Breast epithelium (tissue), 4 donors: ENCODE data around the gene NNT. TPM values are rescaled to one million over a fixed set of nuclear protein-coding genes. Genes with fewer than 3 reads are reported as not detected.

ENCODE experiments used
- DNase-seq, 2 donors: peaks; one replicate each; pipeline ENCODE4 v3.0.0-alpha.2; 2019; ENCODE audit warnings: low spot score in 2 of 2
- H3K27ac ChIP-seq, 2 donors: fragments of 200-600 bp; sonication (generic) in 1 of 2; one replicate each; pipeline ENCODE4 v1.5.1; 2016 to 2019; ENCODE audit warnings: mild to moderate bottlenecking in 1 of 2
- H3K27me3 ChIP-seq, 2 donors: fragments of 200-600 bp; sonication (generic) in 1 of 2; one replicate each; pipeline versions ENCODE4 v1.5.1 to v1.6.0; 2017 to 2019; ENCODE audit warnings: control low read depth in 1 of 2, mild to moderate bottlenecking in 1 of 2
- H3K36me3 ChIP-seq: fragments of 200-600 bp; one replicate; pipeline ENCODE4 v1.5.1; 2019
- H3K4me1 ChIP-seq, 2 donors: fragments of 200-600 bp; sonication (generic); one replicate each; pipeline ENCODE4 v1.5.1; 2016 to 2019; ENCODE audit warnings: control low read depth in 1 of 2
- H3K4me3 ChIP-seq, 3 donors: fragments of 200-600 bp; sonication (generic); 1 replicate in 2 of 3; 2 replicates in 1 of 3; pipeline ENCODE4 v1.5.1; 2016 to 2019; ENCODE audit warnings: mild to moderate bottlenecking in 3 of 3, moderate library complexity in 2 of 3
- H3K9me3 ChIP-seq, 2 donors: fragments of 200-600 bp; sonication (generic) in 1 of 2; one replicate each; pipeline ENCODE4 v1.5.1; 2016 to 2019; ENCODE audit warnings: control low read depth in 1 of 2
- POLR2A ChIP-seq: fragments of 450-650 bp; IDR thresholded peaks from one replicate; pipeline ENCODE4 v1.6.1; 2016; ENCODE audit warnings: antibody characterized with exemption, mild to moderate bottlenecking, moderate library complexity
- POLR2AphosphoS5 ChIP-seq, 3 donors: sonication (generic); formaldehyde crosslinking; IDR thresholded peaks; one replicate each; pipeline ENCODE4 v1.6.1; 2017; ENCODE audit warnings: antibody characterized with exemption in 3 of 3
- intact Hi-C: fragments of 100-400 bp; cut with DNase I; formaldehyde crosslinking; loops from one replicate; pipeline ENCODE4 v1.15.1; 2023; ENCODE audit warnings: low total_unique reads
- total RNA-seq, 3 donors: library from RNA; depleted of rRNA; stranded (reverse); fragments of >200 nt; gene quantifications; one replicate each; pipeline ENCODE4 v1.1.0, GENCODE V29; 2016
- TF ChIP-seq, protein P1 (sequence below), 3 donors: fragments of 450-650 bp; IDR thresholded peaks; one replicate each; pipeline ENCODE4 v1.5.1; 2016 to 2017; ENCODE audit warnings: antibody characterized with exemption in 3 of 3, mild to moderate bottlenecking in 3 of 3, moderate library complexity in 3 of 3

NNT gene
- total RNA-seq, 3 donors from 2014 or later: 30.2 to 137 (median 39.2) TPM

GRCh38 chr5:43623048-43623680 is 20.2 kb downstream of the NNT start:
- intact Hi-C loops: no loop called here
- TF ChIP-seq POLR2AphosphoS5 (IDR thresholded peaks at IDR 0.05) (no peak), POLR2A (no peak)
- TF ChIP-seq, protein P1, sequence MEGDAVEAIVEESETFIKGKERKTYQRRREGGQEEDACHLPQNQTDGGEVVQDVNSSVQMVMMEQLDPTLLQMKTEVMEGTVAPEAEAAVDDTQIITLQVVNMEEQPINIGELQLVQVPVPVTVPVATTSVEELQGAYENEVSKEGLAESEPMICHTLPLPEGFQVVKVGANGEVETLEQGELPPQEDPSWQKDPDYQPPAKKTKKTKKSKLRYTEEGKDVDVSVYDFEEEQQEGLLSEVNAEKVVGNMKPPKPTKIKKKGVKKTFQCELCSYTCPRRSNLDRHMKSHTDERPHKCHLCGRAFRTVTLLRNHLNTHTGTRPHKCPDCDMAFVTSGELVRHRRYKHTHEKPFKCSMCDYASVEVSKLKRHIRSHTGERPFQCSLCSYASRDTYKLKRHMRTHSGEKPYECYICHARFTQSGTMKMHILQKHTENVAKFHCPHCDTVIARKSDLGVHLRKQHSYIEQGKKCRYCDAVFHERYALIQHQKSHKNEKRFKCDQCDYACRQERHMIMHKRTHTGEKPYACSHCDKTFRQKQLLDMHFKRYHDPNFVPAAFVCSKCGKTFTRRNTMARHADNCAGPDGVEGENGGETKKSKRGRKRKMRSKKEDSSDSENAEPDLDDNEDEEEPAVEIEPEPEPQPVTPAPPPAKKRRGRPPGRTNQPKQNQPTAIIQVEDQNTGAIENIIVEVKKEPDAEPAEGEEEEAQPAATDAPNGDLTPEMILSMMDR (IDR thresholded peaks at IDR 0.05): no peak
- Histone ChIP-seq H3K27me3 (no peaks in the 10 kb centered on the region), H3K27ac (no peak overlapping the region), H3K4me3 (no peak overlapping the region), H3K9me3 (no peaks in the 10 kb centered on the region), H3K4me1 (no peaks in the 10 kb centered on the region), H3K36me3 (no peaks in the 10 kb centered on the region)
- DNase-seq: no peak

DNA sequence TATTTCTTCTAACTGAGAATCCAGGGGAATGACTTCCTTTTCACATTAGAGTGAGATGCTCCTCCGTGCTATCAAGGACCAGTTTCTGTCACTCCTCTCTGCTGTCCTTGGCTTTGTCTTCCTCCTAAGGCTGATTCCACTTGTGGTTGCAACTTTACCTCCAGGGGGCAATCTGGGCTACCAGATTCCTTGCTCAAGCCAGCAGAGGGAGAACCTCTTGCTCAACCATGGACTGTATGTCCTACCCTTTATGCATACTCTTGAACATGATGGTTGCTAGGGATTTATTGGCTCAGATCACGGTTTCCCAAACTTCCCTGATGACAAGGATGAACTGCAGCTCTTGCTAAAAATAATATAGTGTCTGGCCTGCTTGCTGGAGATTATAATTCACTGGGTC is 24.0 kb downstream of the NNT start:
- Histone ChIP-seq H3K27me3 (no peaks in the 10 kb centered on the region), H3K9me3 (no peaks in the 10 kb centered on the region), H3K36me3 (no peaks in the 10 kb centered on the region), H3K27ac (no peak overlapping the region), H3K4me3 (no peak overlapping the region), H3K4me1 (no peaks in the 10 kb centered on the region)
- TF ChIP-seq POLR2AphosphoS5 (IDR thresholded peaks at IDR 0.05) (no peak), POLR2A (no peak)
- TF ChIP-seq, protein P1 (IDR thresholded peaks at IDR 0.05): no peak
- no peak for DNase-seq
- intact Hi-C loops: no loop called here

- intact Hi-C loops: no loop called here
- Histone ChIP-seq H3K36me3 (no peaks in the 10 kb centered on the region), H3K9me3 (no peaks in the 10 kb centered on the region), H3K27me3 (no peaks in the 10 kb centered on the region), H3K4me3 (no peak overlapping the region), H3K27ac (no peak overlapping the region), H3K4me1 (no peaks in the 10 kb centered on the region)
- no peak for DNase-seq
- TF ChIP-seq, protein P1 (IDR thresholded peaks at IDR 0.05): peak in 2 of 3 donors; percentile 27 to 46
- TF ChIP-seq POLR2A: no peak
- no peak for TF ChIP-seq POLR2AphosphoS5 (IDR thresholded peaks at IDR 0.05)
Measured at GRCh38 chr5:43631182-43631910, 28.4 kb downstream of the NNT start.

DNA sequence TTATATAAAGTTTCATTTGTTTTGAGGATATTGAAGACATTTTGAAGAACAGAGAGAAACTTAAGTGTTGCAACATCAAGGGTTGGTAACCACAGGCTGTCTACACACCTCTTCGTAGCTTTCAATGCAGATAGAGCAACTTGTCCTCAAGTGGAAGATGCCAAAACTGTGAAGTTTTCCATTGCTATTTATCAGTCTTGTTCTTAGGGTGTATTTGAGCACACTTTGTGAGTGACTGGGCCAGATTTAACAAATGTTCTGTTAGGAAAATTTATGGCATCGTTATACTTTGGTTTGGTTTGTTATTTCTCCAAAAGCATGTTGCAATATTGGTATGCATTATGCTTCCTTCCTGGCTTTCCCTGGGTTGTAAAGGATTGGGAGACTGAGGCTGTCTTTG is 31.6 kb downstream of the NNT start:
- TF ChIP-seq POLR2AphosphoS5 (IDR thresholded peaks at IDR 0.05) (no peak), POLR2A (no peak)
- TF ChIP-seq, protein P1 (IDR thresholded peaks at IDR 0.05): no peak
- no peak for DNase-seq
- Histone ChIP-seq H3K27ac (no peak overlapping the region), H3K36me3 (no peaks in the 10 kb centered on the region), H3K4me3 (no peak overlapping the region), H3K9me3 (no peaks in the 10 kb centered on the region), H3K4me1 (no peaks in the 10 kb centered on the region), H3K27me3 (no peaks in the 10 kb centered on the region)
- intact Hi-C loops: no loop called here

DNA sequence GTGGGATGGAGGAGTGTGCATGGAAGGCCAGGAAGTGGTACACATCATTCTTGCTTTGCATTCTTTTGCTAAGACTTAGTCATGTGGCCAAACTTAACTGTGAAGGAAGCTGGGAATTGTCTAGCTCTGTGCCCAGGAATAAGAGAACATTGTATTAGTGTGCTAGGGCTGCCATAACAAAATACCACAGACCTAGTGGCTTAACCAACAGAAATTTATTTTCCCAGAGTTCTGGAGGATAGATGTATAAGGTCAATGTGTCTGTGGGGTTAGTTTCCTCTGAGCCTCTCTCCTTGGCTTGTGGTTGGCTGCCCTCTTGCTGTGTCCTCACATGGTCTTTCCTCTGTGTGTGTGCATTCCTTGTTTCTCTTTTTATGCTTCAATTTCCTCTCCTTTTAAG is 32.4 kb downstream of the NNT start:
- Histone ChIP-seq H3K27ac (no peak overlapping the region), H3K4me1 (no peaks in the 10 kb centered on the region)
- intact Hi-C loops: no loop called here

More for the DNA sequence above, 32.4 kb downstream of the NNT start:
- no peaks in the 10 kb centered on the region for H3K36me3 ChIP-seq
- no peaks in the 10 kb centered on the region for H3K27me3 ChIP-seq
- no peaks in the 10 kb centered on the region for H3K9me3 ChIP-seq
- TF ChIP-seq POLR2AphosphoS5 (IDR thresholded peaks at IDR 0.05) (no peak), POLR2A (no peak)
- TF ChIP-seq, protein P1 (IDR thresholded peaks at IDR 0.05): no peak
- H3K4me3 ChIP-seq: no peak overlapping the region
- no peak for DNase-seq
